HT1080 (cell line): Measurements from ENCODE around the gene PRR33. TPM values are rescaled to one million over a fixed set of nuclear protein-coding genes. Genes with fewer than 3 reads are reported as not detected.

ENCODE experiments used
- DNase-seq: peaks from one replicate; pipeline ENCODE4 v3.0.0-alpha.2; 2015; ENCODE audit warnings: low read depth
- small RNA-seq: library from RNA; depleted of rRNA; stranded (forward); fragments of <200 nt; gene quantifications from one replicate; pipeline ENCODE3, GENCODE V24; 2014
- total RNA-seq: library from RNA; depleted of rRNA; stranded (reverse); fragments of >200 nt; shearing (Covaris generic); gene quantifications from 2 replicates; pipeline ENCODE4 v1.2.3, GENCODE V29; 2014; rRNA removed

The PRR33 gene
- total RNA-seq, 1 experiment from 2014 or later: not detected

DNA sequence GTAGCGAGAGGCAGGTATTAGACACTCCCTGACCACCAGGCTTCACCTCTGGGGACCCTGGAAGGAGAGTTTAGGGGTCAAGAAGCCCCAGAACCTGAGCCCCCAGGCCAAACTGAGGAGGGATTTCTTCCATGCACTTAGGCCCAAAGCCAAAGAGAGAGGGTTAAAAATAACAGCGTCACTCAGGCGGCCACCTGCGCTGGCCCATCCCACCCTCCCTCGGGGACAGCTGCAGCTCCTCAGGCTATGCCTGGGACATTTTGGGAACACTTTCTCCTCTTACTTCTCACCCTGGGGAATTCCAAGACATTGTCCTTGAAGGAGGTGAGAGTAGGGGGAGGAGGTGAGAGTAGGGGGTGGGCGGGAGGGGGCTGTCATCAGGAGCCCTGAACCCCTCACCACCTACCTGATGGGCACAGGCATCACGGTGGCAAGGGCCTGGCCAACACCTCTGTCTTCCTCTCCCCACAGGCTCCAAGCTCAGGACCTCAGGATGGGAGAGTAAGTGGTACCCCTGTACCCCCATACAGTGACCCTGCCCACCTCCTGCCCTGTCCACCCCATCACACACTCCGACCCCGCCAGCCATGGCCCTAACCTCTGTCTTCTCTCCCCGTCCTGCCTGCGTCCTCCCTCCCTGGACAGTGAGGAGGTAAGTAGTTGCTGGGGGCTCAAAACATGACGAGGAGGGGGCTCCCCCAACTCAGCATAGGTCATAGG is 52.3 kb downstream of the PRR33 start:
- no peak for DNase-seq

DNA sequence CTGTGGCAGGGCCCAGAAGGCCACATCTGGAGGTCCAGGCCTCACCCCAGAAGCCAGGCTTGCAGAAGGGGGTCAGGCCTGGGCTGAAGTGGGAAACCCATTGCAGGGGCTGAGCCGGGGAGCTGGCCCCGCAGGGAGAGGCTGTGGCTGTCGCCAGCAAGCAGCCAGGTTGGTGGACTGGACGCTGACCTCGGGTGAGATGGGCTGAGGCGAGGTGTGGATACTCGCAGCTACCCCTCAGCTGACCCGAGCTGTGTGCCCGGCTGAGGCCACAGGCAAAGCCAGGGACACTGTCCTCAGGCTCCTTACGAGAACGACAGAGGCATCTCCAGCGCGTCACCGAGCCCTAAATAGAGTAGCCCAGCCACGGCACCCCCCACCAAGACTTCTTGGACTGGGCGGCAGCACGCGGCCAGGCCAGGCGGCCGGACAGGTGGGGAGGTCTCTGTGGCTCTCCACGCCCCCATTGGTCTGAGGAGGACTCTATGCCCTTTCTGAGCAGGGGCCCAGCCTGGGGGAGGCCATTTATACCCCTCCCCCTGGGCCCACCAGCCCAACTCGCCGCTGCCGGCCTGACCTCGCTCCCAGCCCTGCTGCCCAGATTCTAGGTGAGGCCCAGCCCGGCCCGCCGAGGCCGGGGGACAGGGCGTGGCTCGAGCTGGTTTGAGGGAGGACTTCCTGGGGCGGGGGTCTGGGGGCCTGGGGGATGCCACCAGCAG is 53.1 kb downstream of the PRR33 start, which contains the start of gene TNNI2:
Gene TNNI2 (plus strand): TSS at position 556 of the 719 bp plus-strand sequence. CDS start 716 bp downstream, outside the sequence.
- no peak for DNase-seq

Small RNAs within 50 kb of the gene (small RNA-seq; reads per million reads assigned to genes)
- gene AC051649.1 (not detected), gene MIR4298 (not detected)

Other genes with a start within 250 kb of the PRR33 start
- gene KRTAP5-6, start 194.7 kb downstream of the PRR33 start, total RNA-seq: not detected in 2 replicates
- 0.47 and 0.58 TPM in 2 replicates for gene IFITM10, start 141.3 kb downstream of the PRR33 start, total RNA-seq
- 178 and 212 TPM in 2 replicates for gene CTSD, start 128.0 kb downstream of the PRR33 start, total RNA-seq
- gene SYT8, start 56.9 kb downstream of the PRR33 start, total RNA-seq: not detected in 2 replicates
- not detected in 2 replicates for gene TNNI2, start 52.9 kb downstream of the PRR33 start, total RNA-seq
- gene LSP1, start 38.8 kb downstream of the PRR33 start, total RNA-seq: 1.2 and 1.3 TPM in 2 replicates
- not detected in 2 replicates for gene TNNT3, start 27.8 kb upstream of the PRR33 start, total RNA-seq
- 73.2 and 118 TPM in 2 replicates for gene MRPL23, start 55.4 kb upstream of the PRR33 start, total RNA-seq
- gene H19, start 105.9 kb upstream of the PRR33 start, total RNA-seq: 0.21 and 0.27 TPM in 2 replicates
- gene IGF2, start 247.5 kb upstream of the PRR33 start, total RNA-seq: 0.24 TPM in 1 of 2 replicates, not detected in the other